NCI-H748 (cell line): ENCODE data around the gene PDSS1.
"Not testable (repeated sequence)": the region's sequence is repeated elsewhere in the genome, so short reads cannot be mapped to it uniquely, and the experiment has no call there.

Source experiments
- DNase-seq: peaks from one replicate; lab custom pipeline; 2025; ENCODE audit not compliant: unreplicated experiment; lab: John Stamatoyannopoulos, UW

PDSS1 gene

DNA sequence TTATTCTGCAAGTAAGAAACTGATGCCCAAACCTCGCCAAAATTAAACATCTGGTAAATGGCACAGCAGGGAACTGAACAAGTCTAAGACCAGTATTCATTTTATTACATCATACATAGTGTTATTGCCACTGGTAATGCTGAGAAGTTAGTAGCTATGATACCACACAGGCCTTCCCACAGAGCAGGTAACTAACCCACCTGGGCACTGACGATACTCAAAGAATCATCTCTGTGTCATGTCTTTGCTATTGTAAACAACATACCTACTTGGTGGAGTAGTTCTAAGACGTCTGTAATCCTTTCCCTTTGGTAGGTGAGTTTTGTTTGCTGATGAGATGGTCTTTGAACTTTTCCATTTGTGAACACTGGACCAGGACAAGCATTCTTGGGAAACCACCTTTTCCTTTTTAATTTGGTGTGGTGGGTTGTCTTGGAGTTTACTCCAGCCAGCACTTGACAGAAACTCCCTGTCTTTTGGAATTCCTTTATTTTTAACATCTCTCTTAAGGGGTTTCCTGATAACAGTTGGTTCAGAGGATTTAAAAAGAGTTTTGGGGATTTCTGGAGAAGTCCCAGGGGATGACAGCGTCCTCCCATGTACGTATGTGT is 40.9 kb downstream of the PDSS1 start:
- DNase-seq, result no peak

GRCh38 chr10:26739071-26739631 is 41.6 kb downstream of the PDSS1 start:
- peak; percentile 47 for DNase-seq

DNA sequence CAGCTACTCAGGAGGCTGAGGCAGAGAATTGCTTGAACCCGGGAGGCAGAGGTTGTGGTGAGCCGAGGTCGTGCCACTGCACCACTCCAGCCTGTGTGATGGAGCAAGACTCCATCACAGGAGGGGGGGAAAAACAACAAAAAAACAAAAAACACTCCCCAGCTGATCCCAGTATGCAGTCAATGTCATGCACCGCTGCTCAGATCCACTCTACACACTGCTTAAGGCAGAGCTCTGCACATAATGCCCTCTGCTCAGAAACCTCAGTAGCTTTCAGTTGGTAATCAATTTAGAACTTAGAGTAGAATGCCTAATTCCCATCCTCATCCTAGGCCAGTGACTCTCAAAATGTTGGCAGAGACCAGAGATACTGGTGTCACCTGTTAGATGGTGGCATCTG is 43.9 kb downstream of the PDSS1 start:
- no peak for DNase-seq

- DNase-seq, result no peak
Measured at GRCh38 chr10:26743091-26743490, 45.6 kb downstream of the PDSS1 start.

- no peak for DNase-seq
Measured at GRCh38 chr10:26743841-26744240, 46.3 kb downstream of the PDSS1 start.

- no peak for DNase-seq
Measured at GRCh38 chr10:26746061-26746460, 48.6 kb downstream of the PDSS1 start.

DNA sequence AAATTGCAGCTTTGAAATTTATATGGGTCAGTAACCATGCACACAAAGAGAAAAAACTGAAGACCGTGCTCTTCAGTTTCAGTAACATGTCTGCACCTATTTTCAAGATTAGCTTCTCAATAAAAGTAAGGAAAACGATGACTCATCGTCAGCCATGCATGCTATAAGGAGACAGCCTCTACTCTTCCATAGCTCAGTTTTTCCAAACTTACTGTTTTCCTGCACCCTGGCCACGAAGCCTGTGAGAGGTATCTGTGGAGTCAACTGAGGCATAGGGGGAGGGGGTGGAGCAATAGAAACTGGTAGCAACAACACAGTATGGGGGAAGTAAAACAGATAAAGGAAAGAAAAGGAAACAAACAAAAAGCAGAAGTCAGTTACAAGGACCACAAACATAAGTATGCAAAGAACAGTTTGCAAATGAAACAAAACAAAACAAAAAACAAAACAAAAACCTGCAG is 58.0 kb downstream of the PDSS1 start:
- DNase-seq, result no peak

- DNase-seq, result no peak
Measured at GRCh38 chr10:26759008-26759407, 61.5 kb downstream of the PDSS1 start.

- DNase-seq, result no peak
Measured at GRCh38 chr10:26765549-26765948, 68.0 kb downstream of the PDSS1 start.

GRCh38 chr10:26770069-26770468 is 72.6 kb downstream of the PDSS1 start:
- DNase-seq, result no peak

DNA sequence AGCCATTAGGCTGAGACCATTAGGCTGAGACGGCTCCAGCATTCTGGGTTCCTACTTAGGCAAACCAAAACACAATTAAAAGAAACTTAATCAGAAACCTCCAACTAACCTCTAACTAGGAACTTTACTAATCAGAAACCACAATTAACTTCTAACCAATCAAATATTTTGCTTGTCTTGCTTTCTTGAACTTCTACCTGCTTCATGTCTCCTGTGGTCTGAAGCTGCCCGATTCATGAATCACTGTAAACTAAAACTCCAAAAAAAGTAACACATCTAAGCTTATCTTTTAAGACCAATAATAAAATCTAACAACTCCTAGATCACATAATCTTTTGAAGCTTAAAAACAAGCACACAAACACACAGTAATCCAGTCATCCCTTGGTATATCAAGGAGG is 76.1 kb downstream of the PDSS1 start:
- no peak for DNase-seq

GRCh38 chr10:26776258-26776657 is 78.8 kb downstream of the PDSS1 start:
- DNase-seq, result no peak

DNA sequence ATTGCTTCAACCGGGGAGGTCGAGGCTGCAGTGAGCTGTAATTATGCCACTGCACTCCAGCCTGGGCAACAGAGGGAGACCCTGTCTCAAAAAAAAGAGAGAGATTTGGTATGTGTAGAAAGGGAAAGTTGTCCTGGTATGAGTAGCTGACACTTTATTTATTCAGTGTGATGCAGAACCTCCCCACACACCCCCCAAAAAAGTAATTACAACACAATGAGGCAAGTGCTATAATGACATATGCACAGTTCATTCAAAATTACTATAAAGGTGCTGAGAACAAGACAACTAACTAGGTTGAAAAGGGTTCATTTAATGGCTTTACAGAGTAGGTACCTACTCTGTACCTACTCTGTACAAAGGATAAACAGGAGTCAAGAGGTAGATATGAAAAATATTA is 80.2 kb downstream of the PDSS1 start:
- no peak for DNase-seq

GRCh38 chr10:26779176-26779860 is 81.8 kb downstream of the PDSS1 start:
- no peak for DNase-seq

- DNase-seq, result no peak
Measured at GRCh38 chr10:26780106-26780792, 82.7 kb downstream of the PDSS1 start.

GRCh38 chr10:26780793-26781601 is 83.5 kb downstream of the PDSS1 start:
- DNase-seq, result no peak

GRCh38 chr10:26781797-26782196 is 84.3 kb downstream of the PDSS1 start:
- DNase-seq, result no peak

DNA sequence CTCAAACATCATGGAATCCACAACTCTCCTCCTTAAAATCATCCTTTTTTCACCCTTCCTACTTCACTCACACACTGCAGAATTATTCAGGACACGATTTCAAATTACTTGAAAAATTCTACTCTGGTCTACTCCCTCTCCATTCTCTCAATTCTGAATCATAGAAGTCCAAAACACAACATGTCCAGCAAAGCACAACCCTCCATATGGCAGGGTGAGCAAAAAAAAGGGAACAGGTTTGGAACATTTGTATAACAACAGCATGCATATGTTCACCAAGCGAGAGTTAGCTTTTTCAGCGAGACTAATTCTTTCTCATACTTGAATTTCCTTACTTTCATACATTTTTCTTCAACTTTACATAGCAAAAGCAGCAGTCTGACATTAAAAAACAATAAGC is 89.9 kb downstream of the PDSS1 start:
- no peak for DNase-seq

GRCh38 chr10:26789779-26790178 is 92.3 kb downstream of the PDSS1 start:
- not testable (repeated sequence) for DNase-seq

GRCh38 chr10:26790221-26790995 is 92.9 kb downstream of the PDSS1 start:
- DNase-seq, result no peak
